HCT116 (cell line): ENCODE data around the gene PLGLB1. TPM values are rescaled to one million over a fixed set of nuclear protein-coding genes. Genes with fewer than 3 reads are reported as not detected.
A peak's percentile ranks its signal among the peaks of the same experiment; 100 is the strongest.
"Not testable (repeated sequence)": the region's sequence is repeated elsewhere in the genome, so short reads cannot be mapped to it uniquely, and the experiment has no call there.

Source experiments
- ATAC-seq: fragments of 200-7000 bp; cut with Tn5 transposase; 2 replicates; pipeline ENCODE4 v1.9.1; 2020; ENCODE audit warnings: mild to moderate bottlenecking, moderate library complexity
- BruUV-seq: library from RNA; stranded (reverse); fragments of 400-500 nt; replicated peaks from 2 replicates; lab custom pipeline; 2021; lab: Mats Ljungman, UMichigan
- CTCF ChIA-PET: fragments of 300-600 bp; sonication (Branson Sonifier 250); formaldehyde crosslinking; loops from one replicate; lab custom pipeline; 2021; ENCODE audit warnings: antibody characterized with exemption; lab: Charles Lee
- POLR2A ChIA-PET: fragments of 300-600, 350-600 bp; sonication (Branson Sonifier 250); formaldehyde crosslinking; loops from one replicate; lab custom pipeline; 2021; ENCODE audit warnings: antibody characterized with exemption; lab: Charles Lee
- RAD21 ChIA-PET, 2 experiments: fragments of 300-600 bp; sonication (Branson Sonifier 250); formaldehyde crosslinking; loops; one replicate each; lab custom pipeline; 2023; ENCODE audit warnings: low total read pairs in 2 of 2; ENCODE audit not compliant: uncharacterized antibody in 2 of 2, unreplicated experiment in 2 of 2, low non-redundant PET in 1 of 2; lab: Charles Lee
- DNase-seq: peaks from one replicate; pipeline ENCODE4 v3.0.0-alpha.2; 2010; ENCODE audit warnings: low read depth, low spot score
- H2AFZ ChIP-seq: fragments of 200-600 bp; shearing (Covaris generic), sonication (generic); 2 replicates; pipeline ENCODE4 v1.6.1; 2017; ENCODE audit warnings: low read depth, mixed run types, mixed read lengths, antibody characterized with exemption, low read length; ENCODE audit not compliant: poor library complexity, severe bottlenecking
- H3K27ac ChIP-seq: 2 replicates; pipeline ENCODE4 v1.5.1; 2012; ENCODE audit warnings: low read depth, low read length
- H3K27me3 ChIP-seq: fragments of 200-600 bp; sonication (generic); 2 replicates; pipeline ENCODE4 v1.6.1; 2016; ENCODE audit warnings: mixed run types, low read length, mixed read lengths; ENCODE audit not compliant: insufficient read depth
- H3K36me3 ChIP-seq, 2 experiments: fragments of 200-500 bp in 1 of 2; fragments of 200-600 bp in 1 of 2; sonication (Bioruptor generic) in 1 of 2; sonication (generic) in 1 of 2; 2 replicates each; pipeline versions ENCODE4 v1.5.1 to v1.6.1; 2014 to 2016; ENCODE audit warnings: low read length in 2 of 2, inconsistent platforms in 1 of 2, mixed read lengths in 1 of 2, mixed run types in 1 of 2; ENCODE audit not compliant: insufficient read depth in 2 of 2, control insufficient read depth in 1 of 2
- H3K4me1 ChIP-seq, 2 experiments: fragments of 200-600 bp in 1 of 2; sonication (generic) in 1 of 2; 2 replicates each; pipeline versions ENCODE4 v1.5.1 to v1.6.1; 2012 to 2017; ENCODE audit warnings: low read length in 2 of 2, inconsistent platforms in 1 of 2, mild to moderate bottlenecking in 1 of 2, mixed read lengths in 1 of 2, mixed run types in 1 of 2, moderate library complexity in 1 of 2; ENCODE audit not compliant: insufficient read depth in 2 of 2, control insufficient read depth in 1 of 2
- H3K4me2 ChIP-seq: fragments of 200-600 bp; sonication (generic); 2 replicates; pipeline ENCODE4 v1.6.1; 2017; ENCODE audit warnings: mixed run types, low read length, mixed read lengths
- H3K4me3 ChIP-seq, 2 experiments: fragments of 200-600 bp in 1 of 2; sonication (generic) in 1 of 2; replicated peaks in 1 of 2; 2 replicates each; pipeline ENCODE4 v1.5.1; 2011 to 2016; ENCODE audit warnings: low read length in 2 of 2, control low read depth in 1 of 2, low read depth in 1 of 2, mild to moderate bottlenecking in 1 of 2, mixed read lengths in 1 of 2, mixed run types in 1 of 2
- H3K79me2 ChIP-seq: fragments of 200-600 bp; sonication (generic); 2 replicates; pipeline ENCODE4 v1.6.1; 2017; ENCODE audit warnings: mild to moderate bottlenecking, mixed run types, low read length, moderate library complexity, mixed read lengths; ENCODE audit not compliant: insufficient read depth
- H3K9ac ChIP-seq: fragments of 200-600 bp; sonication (generic); 2 replicates; pipeline ENCODE4 v1.6.1; 2016; ENCODE audit warnings: low read length, mixed read lengths
- H3K9me2 ChIP-seq: fragments of 200-600 bp; sonication (generic), shearing (Covaris generic); 2 replicates; pipeline ENCODE4 v1.6.1; 2017; ENCODE audit warnings: mixed run types, mild to moderate bottlenecking, moderate library complexity; ENCODE audit not compliant: insufficient read depth
- H3K9me3 ChIP-seq, 2 experiments: fragments of 200-500 bp in 1 of 2; fragments of 200-600 bp in 1 of 2; sonication (Bioruptor generic) in 1 of 2; sonication (generic) in 1 of 2; 2 replicates each; pipeline ENCODE4 v1.6.1; 2014 to 2017; ENCODE audit warnings: low read length in 2 of 2, mixed read lengths in 2 of 2, inconsistent platforms in 1 of 2, low read depth in 1 of 2, mild to moderate bottlenecking in 1 of 2, mixed run types in 1 of 2, moderate library complexity in 1 of 2; ENCODE audit not compliant: control insufficient read depth in 1 of 2, insufficient read depth in 1 of 2
- H4K20me1 ChIP-seq: fragments of 200-600 bp; sonication (generic), shearing (Covaris generic); 2 replicates; pipeline ENCODE4 v1.6.1; 2017; ENCODE audit warnings: mixed run types, mild to moderate bottlenecking, moderate library complexity; ENCODE audit not compliant: insufficient read depth
- RAD21 ChIP-seq: IDR thresholded peaks from 2 replicates; pipeline ENCODE4 v1.6.1; 2012; ENCODE audit warnings: low read depth, mild to moderate bottlenecking
- intact Hi-C: fragments of 100-400 bp; cut with micrococcal nuclease; formaldehyde crosslinking; loops from 2 replicates; pipeline ENCODE4 v1.10.0; 2022
- total RNA-seq: library from RNA; stranded (reverse); gene quantifications from one replicate; pipeline ENCODE4 v1.2.1, GENCODE V29; 2021; ENCODE audit not compliant: unreplicated experiment
- TF ChIP-seq, protein P1 (sequence below), 3 experiments: fragments of 200-600 bp in 1 of 3; sonication (generic) in 1 of 3; IDR thresholded peaks in 2 of 3; conservative IDR thresholded peaks in 1 of 3; 2 replicates each; pipeline ENCODE4 v1.5.1; 2012 to 2017; ENCODE audit warnings: low read depth in 2 of 3, low read length in 2 of 3, antibody characterized with exemption in 1 of 3, borderline replicate concordance in 1 of 3, control low read depth in 1 of 3, mild to moderate bottlenecking in 1 of 3, mixed read lengths in 1 of 3, mixed run types in 1 of 3, moderate library complexity in 1 of 3; ENCODE audit not compliant: insufficient read depth in 1 of 3

Gene PLGLB1
- total RNA-seq, 1 experiment from 2014 or later = 1.3 TPM

DNA sequence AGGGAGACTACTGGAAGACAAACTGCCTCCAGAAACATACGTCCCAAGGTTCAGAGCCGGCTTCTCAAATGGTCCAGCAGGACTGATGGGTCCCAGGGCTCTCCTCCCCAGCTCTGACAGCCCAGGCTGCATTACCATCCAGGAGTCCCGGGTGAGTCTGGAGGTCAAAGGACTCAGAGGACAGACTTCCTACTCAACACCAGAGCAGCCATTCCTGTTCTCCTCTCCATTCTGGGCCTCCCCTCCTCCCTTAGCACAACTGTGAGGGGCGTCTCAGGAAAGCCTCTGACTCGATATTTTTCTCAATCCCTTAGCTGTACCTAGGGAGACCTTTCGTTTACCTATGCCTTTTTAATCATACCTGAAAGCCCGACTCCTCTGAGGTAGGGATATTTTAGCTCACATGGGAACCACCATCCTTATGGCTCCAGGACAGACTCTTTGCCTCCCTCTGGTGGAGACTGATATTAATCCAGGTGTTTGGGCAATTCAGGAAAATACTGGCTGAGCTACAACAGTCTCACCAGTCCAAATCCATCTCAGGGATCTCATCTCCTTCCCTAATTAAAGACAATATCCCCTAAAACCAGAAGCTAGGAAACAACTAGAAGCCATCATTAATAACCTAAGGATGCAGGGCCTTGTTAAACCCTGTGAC is 19.8 kb upstream of the PLGLB1 start:
- H3K9me3 ChIP-seq, DNase-seq, BruUV-seq, CTCF ChIA-PET, H2AFZ ChIP-seq, H3K4me1 ChIP-seq, H3K9ac ChIP-seq, H4K20me1 ChIP-seq, H3K4me3 ChIP-seq, H3K9me2 ChIP-seq, intact Hi-C loops, H3K36me3 ChIP-seq, H3K27me3 ChIP-seq, H3K79me2 ChIP-seq, RAD21 ChIA-PET, H3K4me2 ChIP-seq, POLR2A ChIA-PET, H3K27ac ChIP-seq: not testable (repeated sequence)
- peak; percentile 94 for ATAC-seq
- peak; percentile 24; the same call in 1 of the 2 replicates for TF ChIP-seq RAD21
- TF ChIP-seq, protein P1, sequence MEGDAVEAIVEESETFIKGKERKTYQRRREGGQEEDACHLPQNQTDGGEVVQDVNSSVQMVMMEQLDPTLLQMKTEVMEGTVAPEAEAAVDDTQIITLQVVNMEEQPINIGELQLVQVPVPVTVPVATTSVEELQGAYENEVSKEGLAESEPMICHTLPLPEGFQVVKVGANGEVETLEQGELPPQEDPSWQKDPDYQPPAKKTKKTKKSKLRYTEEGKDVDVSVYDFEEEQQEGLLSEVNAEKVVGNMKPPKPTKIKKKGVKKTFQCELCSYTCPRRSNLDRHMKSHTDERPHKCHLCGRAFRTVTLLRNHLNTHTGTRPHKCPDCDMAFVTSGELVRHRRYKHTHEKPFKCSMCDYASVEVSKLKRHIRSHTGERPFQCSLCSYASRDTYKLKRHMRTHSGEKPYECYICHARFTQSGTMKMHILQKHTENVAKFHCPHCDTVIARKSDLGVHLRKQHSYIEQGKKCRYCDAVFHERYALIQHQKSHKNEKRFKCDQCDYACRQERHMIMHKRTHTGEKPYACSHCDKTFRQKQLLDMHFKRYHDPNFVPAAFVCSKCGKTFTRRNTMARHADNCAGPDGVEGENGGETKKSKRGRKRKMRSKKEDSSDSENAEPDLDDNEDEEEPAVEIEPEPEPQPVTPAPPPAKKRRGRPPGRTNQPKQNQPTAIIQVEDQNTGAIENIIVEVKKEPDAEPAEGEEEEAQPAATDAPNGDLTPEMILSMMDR (IDR thresholded peaks at IDR 0.05 in 2 of 3, conservative IDR thresholded peaks at IDR 0.05 in 1 of 3; ENCODE audit: borderline replicate concordance in 1 of 3, insufficient read depth in 1 of 3, low read depth in 2 of 3, low read length in 2 of 3) = peak in 2 of 3 experiments; percentile 9 to 12; a peak in 1 of 6 replicates

DNA sequence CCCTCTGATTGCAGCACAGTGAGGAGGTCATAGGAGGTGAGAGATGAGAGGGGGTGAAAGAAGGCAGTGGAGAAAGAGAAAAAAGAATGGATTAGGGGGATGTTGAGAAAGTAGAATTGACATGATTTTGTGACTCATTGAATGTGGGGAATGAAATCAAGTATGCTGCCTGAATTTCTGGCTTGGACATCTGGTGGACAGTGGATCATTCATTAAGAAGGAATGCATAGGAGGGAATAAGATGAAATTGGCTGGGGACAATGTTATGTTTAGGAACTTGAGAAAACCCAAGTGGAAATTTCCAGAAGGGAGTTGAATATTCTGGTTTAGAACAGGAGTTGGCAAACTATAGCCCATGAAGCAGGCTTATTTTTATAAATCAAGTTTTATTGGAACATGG is 7.0 kb upstream of the PLGLB1 start:
- POLR2A ChIA-PET = not testable (repeated sequence)

GRCh38 chr2:87026816-87027215 is 5.2 kb upstream of the PLGLB1 start:
- POLR2A ChIA-PET, H3K4me3 ChIP-seq, H4K20me1 ChIP-seq, H3K9me3 ChIP-seq, intact Hi-C loops, H3K27me3 ChIP-seq, H3K4me1 ChIP-seq, H2AFZ ChIP-seq, H3K27ac ChIP-seq, H3K9ac ChIP-seq, H3K36me3 ChIP-seq, RAD21 ChIA-PET, H3K79me2 ChIP-seq, DNase-seq, ATAC-seq, H3K9me2 ChIP-seq, CTCF ChIA-PET, BruUV-seq, H3K4me2 ChIP-seq: not testable (repeated sequence)

More for the DNA sequence above, 7.0 kb upstream of the PLGLB1 start:
- H3K27ac ChIP-seq, H3K36me3 ChIP-seq, H3K79me2 ChIP-seq, H3K9ac ChIP-seq, H3K4me3 ChIP-seq, BruUV-seq, ATAC-seq, H3K9me2 ChIP-seq, H2AFZ ChIP-seq, intact Hi-C loops, H4K20me1 ChIP-seq, RAD21 ChIA-PET, H3K27me3 ChIP-seq, H3K9me3 ChIP-seq, H3K4me2 ChIP-seq, CTCF ChIA-PET, H3K4me1 ChIP-seq, DNase-seq: not testable (repeated sequence)

DNA sequence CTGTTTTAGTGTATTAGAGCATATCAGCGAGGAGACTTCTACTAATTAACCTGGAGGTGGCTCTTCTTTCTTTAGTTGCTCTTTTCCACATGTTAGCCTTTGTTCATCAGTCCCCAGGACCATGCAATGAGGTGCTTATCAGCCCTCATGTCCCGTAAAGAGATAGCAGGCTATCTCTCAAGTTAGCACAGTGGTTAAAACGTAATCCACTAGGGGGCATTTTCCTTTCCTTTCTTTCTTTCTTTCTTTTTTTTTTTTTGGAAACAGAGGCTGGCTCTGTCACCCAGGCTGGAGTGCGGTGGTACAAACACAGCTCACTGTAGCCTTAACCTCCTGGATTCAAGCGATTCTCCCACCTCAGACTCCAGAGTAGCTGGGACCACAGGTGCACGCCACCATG is 4.3 kb upstream of the PLGLB1 start:
- H3K9me2 ChIP-seq, intact Hi-C loops, H3K9me3 ChIP-seq, RAD21 ChIA-PET, H3K27me3 ChIP-seq, DNase-seq, H3K79me2 ChIP-seq, H3K4me2 ChIP-seq, H3K36me3 ChIP-seq, H4K20me1 ChIP-seq, H3K4me3 ChIP-seq, H3K4me1 ChIP-seq, POLR2A ChIA-PET, CTCF ChIA-PET, H3K27ac ChIP-seq, H3K9ac ChIP-seq, H2AFZ ChIP-seq: not testable (repeated sequence)
- BruUV-seq = TSS peak; percentile 64
- peak; percentile 81 for ATAC-seq
